Left cardiac atrium (tissue), 4 donors: ENCODE results near the gene MYO18B. TPM values are rescaled to one million over a fixed set of nuclear protein-coding genes. Genes with fewer than 3 reads are reported as not detected.

ENCODE experiments used
- ATAC-seq, 2 donors: fragments of 200-7000 bp; cut with Tn5 transposase; one replicate each; pipeline ENCODE4 v1.9.1; 2020; ENCODE audit warnings: mild to moderate bottlenecking in 2 of 2, moderate library complexity in 2 of 2
- DNase-seq: peaks from one replicate; pipeline ENCODE4 v3.0.0-alpha.2; 2020
- intact Hi-C, 2 donors: fragments of 100-400 bp; cut with DNase I; formaldehyde crosslinking; loops; one replicate each; pipeline versions ENCODE4 v1.14.1 to v1.15.1; 2022 to 2023
- total RNA-seq, 2 donors: library from RNA; stranded (reverse); fragmentation: NEBNext Ultra II Directional; extraction: Animal tissue kit (Norgen Biotek cat#: 25700); gene quantifications; one replicate each; pipeline ENCODE4 v1.2.1, GENCODE V29; 2021
- donor health status: DM: no; HTN: yes; CAD: no.
- donor health status: DM: no; HTN: yes; CAD: no; lungs with severe emphysema.
- donor health status: DM: yes; HTN: yes; CAD: no.
- donor health status: Dilated cardiomyopathy.

The MYO18B gene
- total RNA-seq, 2 donors from 2014 or later = 71.6 to 142 TPM

DNA sequence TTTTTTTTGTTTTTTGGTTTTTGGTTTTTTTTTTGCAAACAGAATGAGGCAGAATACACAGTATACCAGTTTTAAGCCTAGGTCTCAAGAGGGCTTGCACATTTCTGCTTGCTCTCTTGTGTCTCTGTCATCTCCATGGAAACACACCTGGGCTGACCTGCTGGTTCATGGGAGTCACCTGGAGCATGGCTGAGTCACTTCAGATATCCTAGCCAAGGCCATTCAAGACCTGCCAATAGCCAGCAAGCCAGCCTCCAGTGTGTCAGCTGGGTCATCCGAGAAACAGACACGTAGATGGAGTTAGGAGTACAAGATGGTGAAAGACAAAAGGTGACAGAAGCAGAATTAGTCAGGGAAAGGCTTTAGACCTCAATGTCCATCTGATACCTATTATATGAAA is 303.1 kb downstream of the MYO18B start:
- ATAC-seq (no peak), DNase-seq (no peak)
- intact Hi-C loops = no loop called here

DNA sequence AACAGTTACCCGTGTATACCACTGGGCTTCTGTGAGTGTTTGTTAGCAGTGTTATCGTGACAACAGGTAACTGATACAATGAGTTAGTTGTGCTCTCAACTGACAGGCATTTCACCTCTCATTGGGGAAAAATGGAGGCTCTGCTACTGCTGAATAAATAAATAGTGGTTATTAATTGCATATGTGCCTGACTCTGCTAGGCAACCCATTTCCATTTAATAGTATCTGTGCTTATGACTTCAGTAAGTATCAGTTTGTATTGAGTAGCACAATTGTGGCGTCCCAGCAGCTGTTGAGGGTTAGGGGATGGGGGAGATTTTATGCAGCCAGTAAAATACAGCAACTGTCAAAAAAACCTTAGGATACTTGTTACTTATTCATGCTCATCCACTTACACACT is 303.9 kb downstream of the MYO18B start:
- intact Hi-C loops = no loop called here
- ATAC-seq = no peak

DNA sequence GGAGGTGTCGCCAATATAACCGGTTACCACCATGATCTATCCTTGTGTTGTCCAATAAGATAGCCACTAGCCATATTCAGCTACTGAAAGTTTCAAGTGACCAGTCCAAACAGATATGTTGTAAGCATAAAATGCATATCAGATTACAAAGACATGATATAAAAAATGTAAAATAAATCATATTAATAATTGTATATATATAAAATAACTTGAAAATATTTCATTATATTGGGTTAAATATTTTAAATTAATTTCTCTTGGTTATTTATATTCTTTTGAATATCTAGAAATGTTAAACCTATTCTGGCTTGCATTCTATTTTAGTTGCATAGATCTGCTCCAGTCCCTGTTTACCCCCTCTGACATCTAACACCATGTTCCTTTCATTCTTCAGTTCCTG is 305.5 kb downstream of the MYO18B start:
- no peak for DNase-seq

More for the DNA sequence above, 303.9 kb downstream of the MYO18B start:
- DNase-seq = no peak

DNA sequence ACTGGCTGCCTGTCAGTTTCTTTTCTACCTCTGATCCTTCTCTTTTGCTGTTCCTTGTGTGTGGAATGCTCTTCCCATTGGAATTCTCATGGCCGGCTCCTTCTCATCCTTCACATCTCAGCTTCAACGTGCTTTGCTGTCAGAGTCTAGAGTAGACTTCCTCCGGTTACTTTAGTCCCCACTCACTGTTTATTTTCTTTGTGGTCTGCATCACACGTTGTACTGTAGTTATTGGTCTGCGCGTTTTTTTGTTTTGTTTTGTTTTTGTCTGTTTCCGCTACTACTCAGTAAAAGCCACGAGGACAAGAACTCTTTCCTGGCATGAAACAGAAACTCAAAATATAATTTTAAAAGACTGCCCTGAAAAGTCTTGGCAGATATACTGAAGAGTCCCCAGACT is 305.9 kb downstream of the MYO18B start:
- intact Hi-C loops = no loop called here
- ATAC-seq = no peak
- DNase-seq = no peak

More for the DNA sequence above, 305.5 kb downstream of the MYO18B start:
- intact Hi-C loops = no loop called here
- ATAC-seq = no peak

DNA sequence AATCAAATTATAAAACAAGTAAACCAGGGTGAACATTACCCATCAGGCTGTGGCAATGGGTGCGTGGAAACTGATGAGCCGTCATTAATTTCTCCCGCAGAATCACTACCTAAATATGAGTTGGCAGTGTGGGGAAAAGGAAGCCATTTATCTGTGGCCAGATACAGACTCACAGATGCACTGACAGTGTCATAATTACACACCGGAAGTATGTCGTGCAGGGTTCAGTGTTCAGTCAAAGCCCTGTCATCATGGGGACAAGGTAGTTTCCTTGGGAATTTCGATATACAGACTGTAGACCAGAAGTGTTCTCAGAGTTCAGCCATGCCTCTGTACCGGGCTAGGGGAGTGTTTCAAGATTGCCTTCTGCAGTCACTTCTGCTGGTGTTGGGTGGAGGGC is 308.1 kb downstream of the MYO18B start:
- ATAC-seq = no peak
- intact Hi-C loops = no loop called here
- no peak for DNase-seq

DNA sequence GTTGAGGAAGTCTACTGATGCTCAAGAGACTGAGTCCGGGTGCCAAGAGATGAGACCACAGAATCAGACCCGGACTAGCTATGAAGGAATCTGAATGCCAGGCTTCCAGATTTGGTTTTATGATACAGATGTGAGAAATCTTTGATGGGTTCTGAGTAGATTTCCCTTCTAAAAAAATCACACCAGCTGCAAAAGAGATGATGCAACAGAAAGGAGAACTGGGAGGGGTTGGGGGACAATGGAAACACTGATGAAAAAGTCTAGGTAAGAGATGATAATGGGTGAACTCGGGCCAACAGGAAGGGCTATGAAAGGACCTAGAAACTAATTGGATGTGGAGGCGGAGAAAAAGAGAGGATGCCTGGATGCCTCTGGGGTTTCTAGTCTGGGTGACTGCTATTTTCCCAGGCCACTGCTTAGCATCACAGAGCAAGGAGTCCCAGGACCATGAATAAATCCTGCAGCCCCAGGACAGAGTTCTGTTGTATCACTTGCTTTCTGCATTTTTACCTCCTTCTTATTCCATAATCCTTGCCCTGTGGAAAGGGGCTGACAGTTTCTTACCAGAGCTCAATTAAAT is 311.8 kb downstream of the MYO18B start:
- intact Hi-C loops = no loop called here

DNA sequence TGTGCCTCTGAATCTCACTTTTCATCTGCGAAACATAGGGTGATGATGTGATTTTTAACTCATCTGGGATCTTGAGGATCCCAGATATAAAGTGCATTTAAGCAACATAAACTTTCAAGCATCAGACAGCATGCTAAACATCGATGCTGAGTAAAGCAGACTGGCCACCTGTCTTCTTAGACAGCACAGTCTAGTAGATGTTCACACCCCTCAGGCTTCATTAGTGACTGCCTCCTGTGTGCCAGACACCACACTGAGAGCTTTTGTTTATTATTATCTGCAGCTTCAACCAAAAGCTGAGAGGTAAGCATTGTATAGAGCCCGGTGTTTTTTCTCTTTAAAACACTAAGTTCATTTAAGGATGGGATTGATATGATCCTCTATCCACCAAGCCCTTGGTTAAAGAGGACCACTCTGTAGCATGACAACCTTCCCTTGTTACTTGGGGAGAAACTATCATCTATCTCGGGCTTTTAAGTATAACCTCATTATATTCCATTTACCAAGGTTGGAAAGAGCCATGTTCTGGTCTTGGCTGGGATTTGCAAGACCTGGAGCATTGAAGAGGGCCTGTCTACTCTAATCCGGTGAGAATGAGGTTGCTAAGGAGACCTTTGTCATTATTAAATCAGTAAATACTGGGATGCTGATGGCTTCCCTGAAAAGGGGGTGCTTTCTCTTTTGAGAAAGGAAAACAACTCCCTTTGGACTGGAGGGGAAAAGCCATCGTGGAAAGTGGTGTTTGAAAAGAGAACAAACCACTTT is 313.0 kb downstream of the MYO18B start:
- intact Hi-C loops = no loop called here
- DNase-seq = no peak
- ATAC-seq = no peak

More for the DNA sequence above, 311.8 kb downstream of the MYO18B start:
- DNase-seq = no peak
- ATAC-seq = no peak

DNA sequence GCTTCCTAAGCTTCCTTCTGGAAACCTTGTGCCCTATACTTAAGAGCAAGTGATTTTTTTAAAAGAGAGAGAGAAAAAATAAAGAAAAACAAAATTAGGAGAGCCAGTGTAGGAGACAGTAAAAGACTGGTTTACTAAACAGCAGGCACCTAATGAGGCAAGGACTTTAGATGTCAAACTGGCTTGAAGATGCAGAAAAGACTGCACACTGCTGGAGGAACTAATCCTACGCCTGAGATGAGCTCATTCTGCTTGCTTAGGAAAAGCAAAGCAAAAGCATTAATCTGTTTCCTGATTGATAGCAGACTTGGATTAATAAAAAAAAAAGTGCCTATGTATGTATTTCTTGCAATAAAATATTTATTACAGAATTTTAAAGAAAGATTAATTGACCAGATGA is 313.7 kb downstream of the MYO18B start:
- intact Hi-C loops = no loop called here
- no peak for DNase-seq
- ATAC-seq = no peak

DNA sequence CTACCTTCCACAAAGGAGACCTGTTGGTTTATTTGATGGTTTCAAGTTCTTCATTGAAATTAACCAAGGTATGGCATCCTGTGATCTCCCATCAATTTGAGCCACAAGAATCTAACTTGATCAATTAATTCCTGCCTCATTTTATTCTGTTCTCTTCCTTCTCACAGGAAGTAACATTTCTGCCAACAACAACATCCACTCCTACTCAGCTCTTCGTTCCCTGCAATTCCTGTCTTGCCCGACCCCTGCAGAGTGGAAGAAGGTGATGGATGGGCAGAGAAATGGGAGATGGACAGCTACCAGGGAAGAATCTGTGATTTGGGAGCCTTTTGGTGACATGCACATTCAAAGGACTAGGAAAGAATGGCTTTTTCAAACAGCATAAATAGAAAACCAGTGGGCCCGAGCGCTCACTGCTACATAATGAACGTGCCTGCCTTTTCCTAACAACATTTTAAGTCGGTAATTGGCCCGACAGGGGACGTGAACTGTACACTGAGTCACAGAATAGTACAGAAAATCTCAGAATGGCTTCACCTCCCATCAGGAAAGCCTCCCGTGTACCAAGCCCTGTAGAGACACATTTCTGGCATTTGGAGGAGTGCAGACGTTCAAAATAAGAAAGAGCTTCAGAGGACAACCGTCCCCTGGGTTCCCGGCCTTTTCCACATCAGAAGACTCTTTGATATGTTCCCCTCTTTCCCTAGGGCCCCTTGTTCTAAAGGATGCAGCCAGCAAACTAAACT is 314.6 kb downstream of the MYO18B start:
- intact Hi-C loops = no loop called here
- DNase-seq = no peak

DNA sequence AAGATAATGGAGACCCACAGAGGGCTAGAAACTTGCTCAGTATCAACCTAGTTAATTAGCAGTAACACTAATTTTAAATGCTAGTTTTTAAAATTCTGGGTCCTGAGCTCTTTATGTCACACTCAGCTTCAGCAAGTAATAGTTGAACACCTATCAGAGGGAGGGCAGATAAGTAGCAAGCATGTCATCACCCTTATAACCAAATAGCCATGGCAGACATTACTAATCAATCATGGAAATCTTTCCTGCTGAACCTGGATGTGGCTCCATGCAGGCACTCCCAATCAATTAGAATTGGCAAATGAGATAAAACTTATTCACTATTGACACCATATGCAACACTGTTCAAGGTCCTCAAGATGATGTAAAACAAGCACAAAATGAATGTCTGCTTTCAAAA is 315.7 kb downstream of the MYO18B start:
- ATAC-seq (no peak), DNase-seq (no peak)
- intact Hi-C loops = no loop called here

More for the DNA sequence above, 314.6 kb downstream of the MYO18B start:
- no peak for ATAC-seq

DNA sequence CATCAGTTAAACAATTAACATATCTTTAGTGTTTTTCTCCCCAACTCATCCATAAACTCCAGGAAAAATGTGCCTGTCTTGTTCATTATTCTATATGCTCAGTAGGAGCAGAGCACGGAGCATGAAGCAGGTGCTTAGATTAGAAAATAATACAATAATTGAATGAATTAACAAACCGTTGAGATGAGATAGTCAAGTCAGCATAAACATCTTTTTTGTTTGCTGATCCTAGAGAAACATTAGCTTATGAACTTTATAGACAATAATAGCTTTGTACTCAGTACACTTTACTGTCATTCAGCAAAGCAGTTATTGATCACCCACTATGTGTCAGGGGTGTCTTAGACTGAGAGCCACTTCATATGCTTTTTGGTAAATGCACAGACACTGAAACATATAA is 322.1 kb downstream of the MYO18B start:
- ATAC-seq (no peak), DNase-seq (no peak)
- intact Hi-C loops = no loop called here

DNA sequence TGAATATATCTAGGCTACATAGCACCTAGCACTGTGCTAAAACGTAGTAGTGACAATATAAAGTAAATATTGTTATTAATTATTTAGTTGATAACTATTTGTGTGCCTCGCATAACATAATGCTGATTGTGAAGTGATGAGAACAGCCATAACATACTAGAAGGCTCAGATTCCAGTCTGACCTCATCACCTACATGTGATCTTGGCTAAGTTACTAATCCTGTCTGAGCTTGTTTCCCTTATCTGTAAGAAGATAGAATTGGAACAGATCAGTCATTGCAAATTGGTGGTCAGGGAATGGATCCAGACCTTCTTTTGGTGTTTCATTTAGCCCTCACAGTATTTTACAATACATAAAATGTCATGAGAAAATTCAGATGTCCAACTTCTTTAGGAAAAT is 323.9 kb downstream of the MYO18B start:
- DNase-seq (no peak), ATAC-seq (peak in 1 of 2 donors; percentile 35)
- intact Hi-C loops = no loop called here

DNA sequence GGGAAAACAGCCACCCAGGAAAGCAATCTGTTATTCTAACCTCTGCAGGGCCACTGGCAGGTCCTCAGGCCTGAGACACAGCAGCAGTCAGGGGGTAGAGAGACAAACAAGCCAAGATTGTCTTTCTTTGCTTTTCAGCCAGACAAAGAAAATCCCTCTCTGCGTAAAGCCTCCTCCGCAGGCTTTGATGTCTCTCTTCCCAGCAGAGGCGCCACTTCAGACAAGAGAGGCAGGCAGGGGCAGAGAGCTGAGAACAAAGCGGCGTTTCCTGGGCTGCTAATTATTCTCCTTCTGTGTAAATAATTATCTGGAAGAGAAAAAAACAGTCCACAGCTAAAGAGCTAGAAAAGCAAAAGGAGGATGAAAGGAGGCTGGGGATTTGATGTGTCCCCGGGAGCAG is 324.5 kb downstream of the MYO18B start:
- intact Hi-C loops = no loop called here
- no peak for DNase-seq
- no peak for ATAC-seq

DNA sequence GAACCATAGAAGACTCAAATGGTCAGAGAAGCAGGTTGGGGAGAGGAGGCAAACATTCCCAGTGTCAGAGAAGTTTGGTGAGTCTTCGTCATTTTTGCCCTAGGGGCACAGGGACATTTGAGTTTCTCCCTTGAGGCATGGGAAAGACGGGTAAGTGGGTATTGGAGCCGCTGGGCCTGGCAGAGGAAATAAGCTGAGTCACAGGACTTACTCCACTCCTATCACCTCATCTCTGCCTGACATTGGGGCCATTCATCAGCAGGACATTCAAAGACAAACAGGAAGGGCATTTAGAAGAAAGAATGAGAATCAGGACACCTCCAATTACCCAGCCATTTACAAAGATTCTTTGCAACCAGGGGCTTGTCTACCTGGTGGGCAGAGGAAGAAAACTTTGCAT is 326.6 kb downstream of the MYO18B start:
- intact Hi-C loops = no loop called here
- ATAC-seq = no peak

DNA sequence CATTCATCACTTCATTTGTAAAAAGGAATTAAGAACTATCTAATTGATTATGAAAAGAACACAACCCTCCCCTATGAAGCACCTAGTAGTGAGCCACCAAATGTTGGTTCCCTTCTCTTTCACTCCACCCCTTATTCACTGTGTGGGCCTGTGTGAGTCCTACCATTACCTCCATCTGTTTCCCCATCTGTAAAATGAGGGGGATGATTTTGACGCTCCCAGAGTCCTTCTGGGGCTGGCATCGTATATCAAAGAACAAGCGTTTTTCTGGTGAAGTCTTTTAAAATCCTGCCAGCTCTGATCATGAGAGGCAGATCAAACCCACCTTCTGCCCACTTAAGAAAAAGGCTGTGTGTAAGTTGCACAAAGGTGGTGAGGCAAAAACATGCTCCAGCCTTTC is 330.6 kb downstream of the MYO18B start:
- intact Hi-C loops = no loop called here
- DNase-seq (no peak), ATAC-seq (no peak)

More for the DNA sequence above, 326.6 kb downstream of the MYO18B start:
- DNase-seq = no peak

DNA sequence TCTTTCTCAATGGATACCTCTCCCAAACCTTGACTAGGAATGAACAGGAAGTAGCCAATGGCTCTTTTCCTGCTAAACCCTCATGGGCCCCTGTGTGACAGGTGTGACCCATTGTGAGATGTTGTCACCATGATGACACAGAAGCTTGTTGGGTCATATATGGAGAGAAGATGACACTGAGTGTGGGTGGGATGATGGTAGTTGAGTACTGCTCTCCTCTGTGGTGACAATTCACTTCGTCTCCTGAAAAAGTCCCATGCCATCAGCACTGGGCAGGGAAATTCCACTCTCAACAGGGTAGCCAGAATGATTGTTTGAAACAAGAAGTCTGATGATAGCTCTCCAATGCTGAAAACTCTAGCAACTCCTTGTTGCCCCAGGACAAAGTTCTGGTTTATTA is 333.3 kb downstream of the MYO18B start:
- intact Hi-C loops = no loop called here
- DNase-seq (no peak), ATAC-seq (no peak)

DNA sequence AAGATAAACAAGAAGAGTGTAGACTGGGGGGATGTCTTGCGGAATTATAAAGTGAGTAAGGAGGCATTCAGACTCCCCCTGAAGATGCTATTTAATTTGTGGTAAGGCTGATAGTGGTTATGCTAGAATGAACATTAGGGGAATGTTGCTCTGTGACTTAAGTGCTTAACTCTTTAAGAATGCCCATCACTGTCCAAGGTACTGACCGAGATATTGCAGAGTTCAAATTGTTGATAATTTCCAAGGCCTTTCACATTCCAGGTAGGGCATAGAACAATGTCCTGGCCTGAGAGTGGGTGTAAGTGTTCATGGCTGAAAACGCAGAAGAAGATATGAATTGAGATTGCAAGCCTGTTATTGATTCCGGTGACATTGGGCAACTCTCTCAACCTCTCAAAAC is 337.0 kb downstream of the MYO18B start:
- ATAC-seq (no peak), DNase-seq (no peak)
- intact Hi-C loops = no loop called here
